GM12872 (cell line): Measurements from ENCODE around the gene IL5.

Experiments used
- CTCF ChIP-seq: IDR thresholded peaks from 3 replicates; pipeline ENCODE4 v1.5.1; 2011; ENCODE audit warnings: low read depth, mild to moderate bottlenecking, low read length, moderate library complexity; ENCODE audit not compliant: insufficient read depth

Gene IL5

GRCh38 chr5:132559383-132560060 lies 16.2 kb upstream of the IL5 start:
- TF ChIP-seq CTCF = no peak

GRCh38 chr5:132557478-132558172 lies 14.3 kb upstream of the IL5 start:
- TF ChIP-seq CTCF = no peak

- no peak for TF ChIP-seq CTCF
Observed at GRCh38 chr5:132556763-132557477, 13.6 kb upstream of the IL5 start, which contains the start of gene RAD50. Gene RAD50, plus strand, starts transcription at chr5:132556977. Its CDS starts 348 bp downstream, at chr5:132557325.

- no peak for TF ChIP-seq CTCF
Observed at GRCh38 chr5:132556153-132556762, 12.9 kb upstream of the IL5 start.

GRCh38 chr5:132549576-132549975 lies 6.3 kb upstream of the IL5 start:
- TF ChIP-seq CTCF = no peak

- TF ChIP-seq CTCF = no peak
Observed at GRCh38 chr5:132547269-132547668, 3.9 kb upstream of the IL5 start.

GRCh38 chr5:132546108-132546507 lies 2.8 kb upstream of the IL5 start:
- TF ChIP-seq CTCF = no peak
